Measurements from ENCODE around the gene PTPRN2. TPM values are rescaled to one million over a fixed set of nuclear protein-coding genes. Genes with fewer than 3 reads are reported as not detected.

PTPRN2 gene
- total and polyA plus RNA-seq, 9 of the 15 experiments (the other 6 are each of a cell fraction or from before 2014, with no cell fraction given), result not detected

DNA sequence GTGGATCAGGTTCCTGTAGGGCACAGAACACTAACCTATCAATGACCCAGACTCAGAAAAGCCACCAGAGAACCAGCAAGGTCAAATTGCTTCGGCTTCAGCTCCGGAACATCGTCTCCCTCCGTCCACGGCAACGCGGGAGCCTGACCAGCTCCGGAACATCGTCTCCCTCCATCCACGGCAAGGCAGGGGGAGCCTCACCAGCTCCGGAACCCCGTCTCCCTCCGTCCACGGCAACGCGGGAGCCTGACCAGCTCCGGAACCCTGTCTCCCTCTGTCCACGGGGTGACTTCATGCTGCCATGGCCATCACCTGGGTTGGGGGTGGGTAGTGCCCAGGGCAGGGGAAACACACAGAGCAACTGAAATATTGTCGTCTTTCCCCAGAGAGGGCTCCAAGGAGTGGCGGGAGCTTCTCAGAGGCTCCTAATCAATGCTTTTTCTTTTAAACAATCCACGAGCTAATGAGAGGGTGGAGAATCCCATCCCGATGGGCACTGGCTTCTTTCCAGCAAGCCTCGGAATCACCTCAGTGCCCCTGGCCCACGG is 847.3 kb downstream of the PTPRN2 start:
- Histone ChIP-seq H3K9me1 (ENCODE audit: control insufficient read depth, insufficient read depth, low read length) (no peaks in the 10 kb centered on the region), H3K9ac (ENCODE audit: insufficient read depth in 1 of 2, low read depth in 2 of 2, low read length in 2 of 2) (no peak overlapping the region), H3K9me3 (replicated peaks; ENCODE audit: control insufficient read depth, insufficient read depth, low read depth, low read length) (no peaks in the 10 kb centered on the region), H3K4me3 (no peak overlapping the region), H2AFZ (ENCODE audit: low read depth, low read length) (no peak overlapping the region), H3K27me3 (ENCODE audit: control insufficient read depth in 2 of 2, insufficient read depth in 2 of 2, low read length in 2 of 2) (peaks cover 71 to 97% of the 10 kb centered on the region in 2 experiments), H3K4me2 (ENCODE audit: insufficient read depth, low read length) (no peak overlapping the region), H3K27ac (ENCODE audit: extremely low read depth, low read depth, low read length) (no peak overlapping the region), H4K20me1 (replicated peaks; ENCODE audit: control insufficient read depth, insufficient read depth, low read length) (peaks cover 9% of the 10 kb centered on the region; the same call in 1 of the 2 replicates), H3K36me3 (ENCODE audit: control insufficient read depth, insufficient read depth, low read length) (no peaks in the 10 kb centered on the region), H3K79me2 (ENCODE audit: control insufficient read depth, insufficient read depth, low read length) (no peaks in the 10 kb centered on the region), H3K4me1 (replicated peaks in 1 of 2; ENCODE audit: control insufficient read depth in 2 of 2, insufficient read depth in 2 of 2, low read length in 2 of 2) (peaks cover 0 to 4% of the 10 kb centered on the region in 2 experiments; a peak in 1 of 5 replicates)
- no peak for FAIRE-seq
- intact Hi-C loops (cut with micrococcal nuclease) (no loop called here), in situ Hi-C loops (cut with MboI) (no loop called here)
- POLR2A ChIA-PET, result interaction anchor here (0.5 to 1.3 kb wide), 4 partner anchors 11 to 23 kb away, joined by 3 to 6 read pairs (median 4); no protein-coding TSS in a partner anchor
- DNase-seq (ENCODE audit: extremely low read depth in 1 of 4, low spot score in 3 of 4), result no peak
- BruUV-seq (replicated peaks), result no TSS peak
- no peak for ATAC-seq
- TF ChIP-seq MAFF (IDR thresholded peaks at IDR 0.05; ENCODE audit: low read length) (no peak), HDAC3 (IDR thresholded peaks at IDR 0.05; ENCODE audit: borderline replicate concordance, partially characterized antibody) (no peak), RBM39 (optimal IDR thresholded peaks at IDR 0.05; ENCODE audit: low read depth, low read length) (no peak), ZKSCAN3 (CRISPR knock-in tag; IDR thresholded peaks at IDR 0.05) (no peak), YBX1 (IDR thresholded peaks at IDR 0.05) (no peak), HMG20B (CRISPR knock-in tag; IDR thresholded peaks at IDR 0.05) (no peak), ZFP36 (IDR thresholded peaks at IDR 0.05; ENCODE audit: low read depth, low read length, partially characterized antibody) (no peak), FIP1L1 (IDR thresholded peaks at IDR 0.05; ENCODE audit: low read depth, low read length, poor library complexity, severe bottlenecking) (no peak), DMBX1 (CRISPR knock-in tag; IDR thresholded peaks at IDR 0.05; ENCODE audit: borderline replicate concordance) (no peak), SMARCE1 (IDR thresholded peaks at IDR 0.05) (no peak)
- TF ChIP-seq, protein P1, sequence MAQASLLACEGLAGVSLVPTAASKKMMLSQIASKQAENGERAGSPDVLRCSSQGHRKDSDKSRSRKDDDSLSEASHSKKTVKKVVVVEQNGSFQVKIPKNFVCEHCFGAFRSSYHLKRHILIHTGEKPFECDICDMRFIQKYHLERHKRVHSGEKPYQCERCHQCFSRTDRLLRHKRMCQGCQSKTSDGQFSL (CRISPR knock-in tag; IDR thresholded peaks at IDR 0.05), result no peak
- TF ChIP-seq, protein P1 (tag; IDR thresholded peaks at IDR 0.05), result no peak
- TF ChIP-seq, protein P2, sequence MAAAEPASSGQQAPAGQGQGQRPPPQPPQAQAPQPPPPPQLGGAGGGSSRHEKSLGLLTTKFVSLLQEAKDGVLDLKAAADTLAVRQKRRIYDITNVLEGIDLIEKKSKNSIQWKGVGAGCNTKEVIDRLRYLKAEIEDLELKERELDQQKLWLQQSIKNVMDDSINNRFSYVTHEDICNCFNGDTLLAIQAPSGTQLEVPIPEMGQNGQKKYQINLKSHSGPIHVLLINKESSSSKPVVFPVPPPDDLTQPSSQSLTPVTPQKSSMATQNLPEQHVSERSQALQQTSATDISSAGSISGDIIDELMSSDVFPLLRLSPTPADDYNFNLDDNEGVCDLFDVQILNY (CRISPR knock-in tag; IDR thresholded peaks at IDR 0.05), result no peak
- TF ChIP-seq, protein P3, sequence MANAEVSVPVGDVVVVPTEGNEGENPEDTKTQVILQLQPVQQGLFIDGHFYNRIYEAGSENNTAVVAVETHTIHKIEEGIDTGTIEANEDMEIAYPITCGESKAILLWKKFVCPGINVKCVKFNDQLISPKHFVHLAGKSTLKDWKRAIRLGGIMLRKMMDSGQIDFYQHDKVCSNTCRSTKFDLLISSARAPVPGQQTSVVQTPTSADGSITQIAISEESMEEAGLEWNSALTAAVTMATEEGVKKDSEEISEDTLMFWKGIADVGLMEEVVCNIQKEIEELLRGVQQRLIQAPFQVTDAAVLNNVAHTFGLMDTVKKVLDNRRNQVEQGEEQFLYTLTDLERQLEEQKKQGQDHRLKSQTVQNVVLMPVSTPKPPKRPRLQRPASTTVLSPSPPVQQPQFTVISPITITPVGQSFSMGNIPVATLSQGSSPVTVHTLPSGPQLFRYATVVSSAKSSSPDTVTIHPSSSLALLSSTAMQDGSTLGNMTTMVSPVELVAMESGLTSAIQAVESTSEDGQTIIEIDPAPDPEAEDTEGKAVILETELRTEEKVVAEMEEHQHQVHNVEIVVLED (CRISPR knock-in tag; IDR thresholded peaks at IDR 0.05), result no peak
- TF ChIP-seq, protein P4, sequence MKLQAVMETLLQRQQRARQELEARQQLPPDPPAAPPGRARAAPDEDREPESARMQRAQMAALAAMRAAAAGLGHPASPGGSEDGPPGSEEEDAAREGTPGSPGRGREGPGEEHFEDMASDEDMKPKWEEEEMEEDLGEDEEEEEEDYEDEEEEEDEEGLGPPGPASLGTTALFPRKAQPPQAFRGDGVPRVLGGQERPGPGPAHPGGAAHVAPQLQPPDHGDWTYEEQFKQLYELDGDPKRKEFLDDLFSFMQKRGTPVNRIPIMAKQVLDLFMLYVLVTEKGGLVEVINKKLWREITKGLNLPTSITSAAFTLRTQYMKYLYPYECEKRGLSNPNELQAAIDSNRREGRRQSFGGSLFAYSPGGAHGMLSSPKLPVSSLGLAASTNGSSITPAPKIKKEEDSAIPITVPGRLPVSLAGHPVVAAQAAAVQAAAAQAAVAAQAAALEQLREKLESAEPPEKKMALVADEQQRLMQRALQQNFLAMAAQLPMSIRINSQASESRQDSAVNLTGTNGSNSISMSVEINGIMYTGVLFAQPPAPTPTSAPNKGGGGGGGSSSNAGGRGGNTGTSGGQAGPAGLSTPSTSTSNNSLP (IDR thresholded peaks at IDR 0.05; ENCODE audit: borderline replicate concordance, low read depth, low read length), result no peak
- CTCF ChIA-PET (ENCODE audit: low intra/inter-chr PET ratio), result no interaction called here
- WGBS (ENCODE audit: insufficient coverage, low coverage, missing lambda C conversion rate), result under 1% methylated on average over 24 of the region's 24 CpGs
